ENCODE results near the gene LIX1.

GRCh38 chr5:97133101-97133500 is 9.3 kb downstream of the LIX1 start:
- TF ChIP-seq CTCF (IDR thresholded peaks at IDR 0.05) (no peak), EZH2 (IDR thresholded peaks at IDR 0.05) (no peak), EZH2phosphoT487 (IDR thresholded peaks at IDR 0.05) (no peak)
